SK-N-MC (cell line): ENCODE data around the gene ANO2.

Source experiments
- DNase-seq: peaks from one replicate; pipeline ENCODE4 v3.0.0-alpha.2; 2011; ENCODE audit warnings: low read depth, low spot score
- H3K27ac ChIP-seq: fragments of 200-600 bp; sonication (generic); 2 replicates; pipeline ENCODE4 v1.5.1; 2016; ENCODE audit warnings: mixed run types
- H3K36me3 ChIP-seq: fragments of 200-600 bp; sonication (generic); 2 replicates; pipeline ENCODE4 v1.6.1; 2017; ENCODE audit warnings: antibody characterized with exemption, low read length, mixed read lengths; ENCODE audit not compliant: insufficient read depth
- H3K4me3 ChIP-seq: fragments of 200-600 bp; sonication (generic); 2 replicates; pipeline ENCODE4 v1.5.1; 2016
- H3K9ac ChIP-seq: fragments of 200-600 bp; sonication (generic); 2 replicates; pipeline ENCODE4 v1.8.0; 2017; ENCODE audit warnings: mixed run types, mixed read lengths; ENCODE audit not compliant: insufficient read length
- H3K9me3 ChIP-seq: fragments of 200-600 bp; sonication (generic); 2 replicates; pipeline ENCODE4 v1.6.1; 2017; ENCODE audit warnings: low read depth, mild to moderate bottlenecking, antibody characterized with exemption, low read length, moderate library complexity, mixed read lengths
- EZH2 ChIP-seq: fragments of 200-600 bp; sonication (generic); IDR thresholded peaks from one replicate; pipeline ENCODE4 v1.6.1; 2017; ENCODE audit warnings: antibody characterized with exemption
- FOXP2 ChIP-seq: optimal IDR thresholded peaks from 2 replicates; pipeline ENCODE3; 2011; ENCODE audit warnings: mild to moderate bottlenecking, moderate library complexity; ENCODE audit not compliant: insufficient read depth; ENCODE audit errors: extremely low read length, control extremely low read depth
- POLR2AphosphoS5 ChIP-seq: IDR thresholded peaks from 2 replicates; pipeline ENCODE4 v1.6.1; 2012; ENCODE audit warnings: mild to moderate bottlenecking, low read depth, low read length, borderline replicate concordance

ANO2 gene

DNA sequence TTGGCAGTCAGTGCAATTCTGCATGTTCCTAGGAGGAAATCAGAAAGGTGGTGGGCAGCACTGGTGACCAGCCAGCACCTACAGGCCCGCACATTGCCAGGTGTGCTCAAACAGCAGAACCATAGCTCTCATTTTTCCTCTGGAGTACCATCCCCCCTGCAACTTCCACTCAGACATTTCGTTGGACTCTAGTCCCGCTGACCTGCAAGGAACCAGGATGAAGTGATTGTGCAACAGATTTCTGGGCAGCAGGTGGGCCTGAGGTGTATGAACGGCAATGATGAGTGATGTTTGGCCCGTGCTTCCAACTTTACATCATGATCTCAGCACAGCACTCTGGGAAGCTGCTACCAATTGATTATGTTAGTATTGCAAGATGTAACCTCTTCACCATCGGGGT is 383.2 kb downstream of the ANO2 start:
- H3K4me3 ChIP-seq = no peak overlapping the region
- TF ChIP-seq FOXP2 (no peak), POLR2AphosphoS5 (no peak), EZH2 (no peak)
- no peak for DNase-seq

DNA sequence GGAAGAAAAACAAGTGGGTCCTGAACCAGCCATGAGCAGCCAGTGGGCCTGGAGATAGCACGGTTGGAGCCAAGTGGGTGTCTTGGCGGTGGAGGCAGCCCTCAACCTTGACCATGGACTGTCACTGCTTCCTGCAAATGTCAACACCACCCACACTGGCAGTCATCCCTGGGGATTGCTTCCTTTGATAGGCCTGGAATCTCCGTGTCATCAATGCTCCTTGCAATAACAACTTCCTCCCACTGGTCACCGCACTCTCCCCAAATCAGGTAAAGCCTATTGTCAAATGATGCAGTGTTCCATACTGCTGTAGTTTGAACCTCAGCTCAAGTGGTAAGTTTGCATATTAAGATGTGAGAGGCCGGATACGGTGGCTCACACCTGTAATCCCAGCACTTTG is 384.0 kb downstream of the ANO2 start:
- no peak overlapping the region for H3K27ac ChIP-seq
- H3K36me3 ChIP-seq = no peaks in the 10 kb centered on the region
- no peak for DNase-seq
- no peaks in the 10 kb centered on the region for H3K9me3 ChIP-seq
- TF ChIP-seq POLR2AphosphoS5 (no peak), FOXP2 (no peak), EZH2 (no peak)
- H3K4me3 ChIP-seq = no peak overlapping the region
- H3K9ac ChIP-seq = no peak overlapping the region

More for the DNA sequence above, 383.2 kb downstream of the ANO2 start:
- no peaks in the 10 kb centered on the region for H3K36me3 ChIP-seq
- H3K27ac ChIP-seq = no peak overlapping the region
- no peak overlapping the region for H3K9ac ChIP-seq
- H3K9me3 ChIP-seq = no peaks in the 10 kb centered on the region

DNA sequence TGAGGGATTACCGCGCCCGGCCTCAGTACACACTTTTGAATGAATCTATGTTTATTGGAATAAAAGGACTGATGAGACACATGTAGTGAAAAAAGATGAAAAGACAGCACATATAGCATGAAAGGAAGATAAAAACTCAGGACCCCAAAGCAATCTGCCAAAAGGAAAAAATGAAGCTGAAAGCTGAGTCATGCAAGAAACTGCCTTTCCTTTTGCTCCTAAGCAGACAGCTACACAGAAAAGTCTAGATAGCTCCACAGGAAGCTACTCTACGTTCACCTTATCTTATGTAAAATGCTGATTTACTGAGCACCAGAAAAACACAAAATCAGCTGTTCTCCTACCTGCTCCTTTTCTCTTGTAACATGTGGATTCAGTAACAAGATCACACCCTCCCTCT is 384.8 kb downstream of the ANO2 start:
- Histone ChIP-seq H3K9ac (no peak overlapping the region), H3K4me3 (no peak overlapping the region), H3K36me3 (no peaks in the 10 kb centered on the region), H3K9me3 (no peaks in the 10 kb centered on the region), H3K27ac (no peak overlapping the region)
- TF ChIP-seq EZH2 (no peak), POLR2AphosphoS5 (no peak)
- no peak for DNase-seq

DNA sequence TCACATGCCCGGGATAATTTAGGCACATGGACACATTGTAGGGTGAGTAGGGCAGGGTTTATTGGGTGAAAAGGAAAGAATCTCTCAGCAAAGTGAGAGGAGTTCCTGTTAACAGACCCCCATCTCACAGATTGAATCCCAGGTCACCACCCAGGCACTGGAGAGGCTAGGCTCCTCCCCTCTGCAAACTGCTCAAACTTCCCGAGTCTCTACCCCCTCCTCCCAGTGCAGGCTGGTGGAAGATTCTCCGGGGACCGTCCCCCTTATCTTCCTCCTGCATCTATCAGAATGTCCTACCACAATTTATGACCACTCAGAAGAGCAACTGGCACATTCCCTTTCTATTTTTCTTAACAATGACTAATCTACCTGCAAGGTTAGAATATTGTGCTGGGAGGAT is 387.2 kb downstream of the ANO2 start:
- H3K27ac ChIP-seq = no peak overlapping the region
- TF ChIP-seq POLR2AphosphoS5 = no peak
- no peak for TF ChIP-seq FOXP2
- TF ChIP-seq EZH2 = no peak
- no peak overlapping the region for H3K4me3 ChIP-seq
- DNase-seq = no peak
- no peaks in the 10 kb centered on the region for H3K9me3 ChIP-seq
- H3K36me3 ChIP-seq = no peaks in the 10 kb centered on the region
- no peak overlapping the region for H3K9ac ChIP-seq

DNA sequence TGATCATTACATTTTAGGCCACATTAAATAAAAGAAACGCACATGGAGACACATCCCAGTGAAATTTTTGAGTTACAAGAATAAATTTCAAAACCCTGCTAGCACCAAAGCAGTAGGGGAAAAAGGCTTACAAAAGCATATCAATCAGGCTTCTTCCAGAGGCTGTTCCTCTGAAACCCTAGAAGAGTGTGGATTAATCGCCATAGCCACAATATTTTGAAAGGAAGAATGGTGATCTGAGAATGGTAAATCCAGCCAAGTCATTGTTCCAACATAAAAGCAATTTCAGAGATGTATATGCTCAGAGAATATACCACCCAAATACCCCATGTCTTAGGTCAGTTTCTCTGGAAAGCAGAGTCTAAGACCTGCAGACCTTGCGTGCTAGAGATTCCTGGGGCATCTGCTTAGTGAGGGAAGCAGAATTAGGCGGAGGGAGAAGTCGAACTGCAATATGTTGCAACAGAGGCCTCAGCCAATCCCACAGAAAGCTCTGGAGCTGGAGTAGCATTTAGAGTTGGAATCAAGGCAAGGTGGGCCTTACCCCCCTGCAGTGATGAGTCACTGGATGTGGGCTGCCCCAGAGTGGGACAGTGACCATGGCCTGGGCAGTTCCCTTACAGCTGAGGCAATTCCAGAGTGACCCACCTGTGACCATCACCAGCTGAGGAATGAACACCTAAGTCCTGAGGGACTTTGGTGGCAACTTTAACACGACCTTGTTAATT is 387.9 kb downstream of the ANO2 start:
- H3K9ac ChIP-seq = no peak overlapping the region
- no peaks in the 10 kb centered on the region for H3K9me3 ChIP-seq
- H3K36me3 ChIP-seq = no peaks in the 10 kb centered on the region
- no peak for TF ChIP-seq POLR2AphosphoS5
- no peak for TF ChIP-seq EZH2
- no peak for TF ChIP-seq FOXP2
- no peak overlapping the region for H3K4me3 ChIP-seq
- no peak for DNase-seq
- no peak overlapping the region for H3K27ac ChIP-seq

DNA sequence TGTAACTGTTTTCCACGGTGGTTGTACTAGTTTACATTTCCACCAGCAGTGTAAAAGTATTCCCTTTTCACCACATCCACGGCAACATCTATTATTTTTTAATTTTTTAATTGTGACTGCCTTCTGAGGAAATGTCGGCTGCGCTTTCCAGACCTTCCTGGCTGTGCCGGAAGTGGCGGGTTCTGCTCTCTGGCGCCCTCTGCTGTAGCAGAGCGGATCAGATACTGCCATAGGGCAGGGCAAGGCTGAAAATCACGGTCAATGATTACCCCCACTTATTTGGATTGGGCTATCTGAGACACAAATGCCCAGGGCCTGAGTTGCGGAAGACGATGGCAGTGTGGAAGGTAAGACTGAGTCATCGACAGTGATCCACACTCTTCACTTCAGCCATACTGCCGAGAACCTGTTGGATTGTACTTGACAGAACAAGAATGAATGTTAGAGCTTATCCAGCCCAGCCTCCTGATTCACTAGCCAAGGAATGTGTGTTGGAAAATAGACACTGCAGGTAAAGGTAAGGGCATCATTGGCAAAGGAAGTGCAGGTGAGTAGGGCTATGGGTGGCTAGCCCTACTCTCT is 388.9 kb downstream of the ANO2 start:
- TF ChIP-seq EZH2 = no peak
- no peak for TF ChIP-seq FOXP2
- TF ChIP-seq POLR2AphosphoS5 = no peak
- H3K9me3 ChIP-seq = no peaks in the 10 kb centered on the region
- H3K4me3 ChIP-seq = no peak overlapping the region
- no peak for DNase-seq
- H3K27ac ChIP-seq = no peak overlapping the region
- H3K9ac ChIP-seq = no peak overlapping the region
- no peaks in the 10 kb centered on the region for H3K36me3 ChIP-seq

DNA sequence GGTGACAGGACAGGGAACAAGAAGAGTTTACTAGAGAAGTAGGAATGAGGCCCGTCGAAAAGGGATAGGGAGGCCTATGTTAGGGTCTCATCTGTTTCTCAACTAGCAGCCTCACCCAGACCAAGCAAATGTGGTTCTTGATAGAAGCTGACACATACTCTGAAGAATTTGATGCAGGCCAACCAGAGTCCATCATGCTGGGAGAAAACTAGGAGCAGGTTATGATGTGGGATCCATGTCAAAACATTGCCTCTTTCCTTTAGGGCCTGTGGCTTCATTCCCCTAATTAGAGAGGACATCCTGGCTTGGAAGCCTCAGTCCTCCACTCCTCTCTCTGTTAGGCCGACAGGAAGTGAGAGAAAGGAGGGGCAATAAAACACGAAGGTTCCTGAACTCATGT is 390.3 kb downstream of the ANO2 start:
- no peak overlapping the region for H3K9ac ChIP-seq
- DNase-seq = no peak
- H3K4me3 ChIP-seq = no peak overlapping the region
- H3K36me3 ChIP-seq = no peaks in the 10 kb centered on the region
- TF ChIP-seq EZH2 = no peak
- no peak for TF ChIP-seq POLR2AphosphoS5
- TF ChIP-seq FOXP2 = no peak
- no peaks in the 10 kb centered on the region for H3K9me3 ChIP-seq
- no peak overlapping the region for H3K27ac ChIP-seq

DNA sequence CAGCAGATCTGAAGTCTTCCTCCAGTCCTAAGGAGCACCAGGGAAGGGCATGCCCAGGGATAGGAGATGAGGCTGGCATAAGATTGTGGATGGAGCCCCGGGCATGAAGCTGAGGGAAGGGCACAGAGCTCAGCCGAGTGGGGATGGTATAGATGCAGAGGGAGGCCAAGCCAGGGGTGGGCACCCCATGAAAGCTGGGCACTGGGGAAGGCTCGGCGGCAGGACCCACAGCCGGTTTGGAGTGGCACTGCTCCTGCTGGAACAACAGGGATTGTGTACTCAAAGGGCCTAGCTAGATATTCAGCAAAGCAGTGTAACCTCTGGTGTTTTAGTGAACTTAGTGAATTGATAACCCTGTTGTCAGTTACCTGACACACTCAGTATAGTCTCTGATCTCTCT is 396.0 kb downstream of the ANO2 start:
- H3K9me3 ChIP-seq = no peaks in the 10 kb centered on the region
- H3K36me3 ChIP-seq = no peaks in the 10 kb centered on the region
- H3K9ac ChIP-seq = no peak overlapping the region
- no peak overlapping the region for H3K27ac ChIP-seq
- H3K4me3 ChIP-seq = no peak overlapping the region
- TF ChIP-seq EZH2 (no peak), POLR2AphosphoS5 (no peak), FOXP2 (no peak)
- DNase-seq = no peak
